ENCODE data around the gene CCBE1.

Gene CCBE1

DNA sequence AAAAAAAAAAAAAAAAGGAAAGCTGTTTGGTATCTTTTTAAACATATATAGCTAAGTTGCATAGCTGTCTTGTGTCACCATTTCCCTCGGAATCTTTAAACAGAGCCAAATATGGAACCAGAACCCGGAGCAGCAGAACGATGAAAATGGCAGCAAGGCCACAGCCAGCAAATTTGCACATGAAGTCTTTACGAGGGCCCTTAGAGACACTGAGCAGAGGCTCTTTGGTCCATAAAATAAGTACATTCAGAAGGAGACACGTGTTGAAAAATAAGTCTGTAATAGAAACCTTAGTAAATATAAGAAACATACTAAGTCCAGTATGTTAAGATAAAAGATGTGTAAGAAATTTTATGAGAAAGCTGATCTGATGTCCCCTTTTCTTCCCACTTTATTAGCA is 16.2 kb downstream of the CCBE1 start:
- TF ChIP-seq GATA2 (IDR thresholded peaks at IDR 0.05; ENCODE audit: low read depth, low read length) (no peak), GATA3 (IDR thresholded peaks at IDR 0.05; ENCODE audit: low read depth, low read length) (no peak)

GRCh38 chr18:59675346-59675745 is 21.9 kb downstream of the CCBE1 start:
- TF ChIP-seq GATA3 (IDR thresholded peaks at IDR 0.05; ENCODE audit: low read depth, low read length) = no peak
- no peak for TF ChIP-seq GATA2 (IDR thresholded peaks at IDR 0.05; ENCODE audit: low read depth, low read length)

DNA sequence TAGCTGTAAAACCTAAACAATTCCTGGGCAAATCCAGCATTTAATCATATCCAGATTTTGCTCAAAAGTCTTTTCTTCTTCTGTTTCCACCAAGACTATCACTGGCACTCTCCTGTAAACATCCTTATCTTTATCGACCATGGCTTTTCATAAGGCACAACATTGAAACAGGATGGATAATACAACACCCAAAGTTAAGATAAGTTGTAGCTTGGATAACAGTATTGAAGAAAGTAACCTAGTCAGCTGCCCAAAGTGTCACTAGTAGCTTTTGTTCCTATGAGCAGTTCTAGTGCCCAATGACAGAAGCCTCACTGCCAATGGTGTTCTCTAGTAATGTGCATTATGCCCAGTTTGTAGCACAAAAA is 22.3 kb downstream of the CCBE1 start:
- no peak for TF ChIP-seq GATA2 (IDR thresholded peaks at IDR 0.05; ENCODE audit: low read depth, low read length)
- TF ChIP-seq GATA3 (IDR thresholded peaks at IDR 0.05; ENCODE audit: low read depth, low read length) = no peak

DNA sequence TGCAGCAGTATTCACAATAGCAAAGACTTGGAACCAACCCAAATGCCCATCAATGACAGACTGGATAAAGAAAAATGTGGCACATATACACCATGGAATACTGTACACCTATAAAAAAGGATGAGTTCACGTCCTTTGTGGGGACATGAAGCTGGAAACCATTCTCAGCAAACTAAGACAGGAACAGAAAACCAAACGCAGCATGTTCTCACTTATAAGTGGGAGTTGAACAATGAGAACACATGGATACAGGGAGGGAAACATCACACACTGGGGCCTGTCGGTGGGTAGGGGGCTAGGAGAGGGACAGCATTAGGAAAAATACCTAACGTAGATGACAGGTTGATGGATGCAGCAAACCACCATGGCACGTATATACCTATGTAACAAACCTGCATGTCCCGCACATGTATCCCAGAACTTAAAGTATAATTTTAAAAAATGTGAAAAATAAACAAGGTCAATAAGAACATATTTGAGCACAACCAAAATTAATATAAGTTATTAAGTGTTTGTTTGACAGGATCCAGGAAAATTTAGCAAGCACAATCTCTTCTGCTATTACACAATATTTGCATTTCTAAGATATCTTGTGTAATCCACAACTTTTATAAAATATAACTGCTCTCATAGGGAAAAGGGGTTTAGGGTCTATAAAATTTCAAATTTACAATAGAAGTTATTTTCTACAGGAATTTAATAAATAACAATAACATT is 22.9 kb downstream of the CCBE1 start:
- TF ChIP-seq GATA3 (IDR thresholded peaks at IDR 0.05; ENCODE audit: low read depth, low read length) = no peak
- TF ChIP-seq GATA2 (IDR thresholded peaks at IDR 0.05; ENCODE audit: low read depth, low read length) = no peak

DNA sequence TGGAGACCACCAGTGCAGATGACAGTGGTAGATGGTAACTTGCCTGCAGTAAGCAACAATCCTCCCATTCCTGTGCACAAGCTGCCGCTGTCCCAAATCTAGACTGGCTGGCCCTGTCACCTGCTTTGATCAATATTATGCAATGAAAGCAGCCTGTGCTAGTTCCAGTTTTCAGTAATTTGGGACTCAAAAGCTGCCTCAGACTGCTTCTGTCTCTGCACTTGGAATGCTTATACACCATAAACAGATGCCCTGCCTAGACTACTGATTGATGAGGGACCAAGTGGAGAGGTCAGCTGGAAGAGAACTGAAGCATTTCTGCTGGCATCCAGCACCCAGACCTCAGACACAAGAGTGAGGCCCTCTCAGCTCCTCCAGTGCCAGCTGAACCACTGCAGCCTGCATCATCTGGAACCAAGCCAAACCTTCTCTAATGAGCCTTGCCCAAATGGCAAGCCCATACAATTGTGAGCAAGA is 24.9 kb downstream of the CCBE1 start:
- no peak for TF ChIP-seq GATA2 (IDR thresholded peaks at IDR 0.05; ENCODE audit: low read depth, low read length)
- no peak for TF ChIP-seq GATA3 (IDR thresholded peaks at IDR 0.05; ENCODE audit: low read depth, low read length)

DNA sequence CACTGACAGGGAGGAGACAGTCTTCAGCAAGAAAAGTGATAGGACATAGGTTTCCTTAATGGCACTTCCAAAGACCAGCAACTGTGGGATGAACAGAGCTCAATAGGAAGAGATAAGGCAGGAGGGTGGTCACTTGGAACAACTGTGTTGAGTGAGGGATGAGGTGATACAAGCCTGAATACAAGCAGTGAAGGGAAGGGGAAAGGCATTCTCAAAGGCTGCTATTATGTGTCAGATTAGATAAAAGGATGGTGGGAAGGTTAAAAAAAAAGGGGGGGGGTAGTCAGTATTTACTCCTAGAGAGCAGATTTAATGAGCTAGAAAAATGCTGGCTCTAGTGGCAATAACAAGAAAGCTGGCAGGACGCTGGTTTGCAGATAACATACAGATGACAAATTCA is 25.7 kb downstream of the CCBE1 start:
- no peak for TF ChIP-seq GATA2 (IDR thresholded peaks at IDR 0.05; ENCODE audit: low read depth, low read length)
- no peak for TF ChIP-seq GATA3 (IDR thresholded peaks at IDR 0.05; ENCODE audit: low read depth, low read length)

GRCh38 chr18:59669872-59670657 is 27.2 kb downstream of the CCBE1 start:
- TF ChIP-seq GATA3 (IDR thresholded peaks at IDR 0.05; ENCODE audit: low read depth, low read length) (no peak), GATA2 (IDR thresholded peaks at IDR 0.05; ENCODE audit: low read depth, low read length) (no peak)

- no peak for TF ChIP-seq GATA3 (IDR thresholded peaks at IDR 0.05; ENCODE audit: low read depth, low read length)
- TF ChIP-seq GATA2 (IDR thresholded peaks at IDR 0.05; ENCODE audit: low read depth, low read length) = no peak
Measured at GRCh38 chr18:59667488-59667887, 29.7 kb downstream of the CCBE1 start.

- no peak for TF ChIP-seq GATA2 (IDR thresholded peaks at IDR 0.05; ENCODE audit: low read depth, low read length)
- no peak for TF ChIP-seq GATA3 (IDR thresholded peaks at IDR 0.05; ENCODE audit: low read depth, low read length)
Measured at GRCh38 chr18:59665057-59666006, 31.9 kb downstream of the CCBE1 start.

- TF ChIP-seq GATA3 (IDR thresholded peaks at IDR 0.05; ENCODE audit: low read depth, low read length) (no peak), GATA2 (IDR thresholded peaks at IDR 0.05; ENCODE audit: low read depth, low read length) (no peak)
Measured at GRCh38 chr18:59664329-59664728, 32.9 kb downstream of the CCBE1 start.

- TF ChIP-seq GATA3 (IDR thresholded peaks at IDR 0.05; ENCODE audit: low read depth, low read length) (no peak), GATA2 (IDR thresholded peaks at IDR 0.05; ENCODE audit: low read depth, low read length) (no peak)
Measured at GRCh38 chr18:59663096-59663495, 34.1 kb downstream of the CCBE1 start.

DNA sequence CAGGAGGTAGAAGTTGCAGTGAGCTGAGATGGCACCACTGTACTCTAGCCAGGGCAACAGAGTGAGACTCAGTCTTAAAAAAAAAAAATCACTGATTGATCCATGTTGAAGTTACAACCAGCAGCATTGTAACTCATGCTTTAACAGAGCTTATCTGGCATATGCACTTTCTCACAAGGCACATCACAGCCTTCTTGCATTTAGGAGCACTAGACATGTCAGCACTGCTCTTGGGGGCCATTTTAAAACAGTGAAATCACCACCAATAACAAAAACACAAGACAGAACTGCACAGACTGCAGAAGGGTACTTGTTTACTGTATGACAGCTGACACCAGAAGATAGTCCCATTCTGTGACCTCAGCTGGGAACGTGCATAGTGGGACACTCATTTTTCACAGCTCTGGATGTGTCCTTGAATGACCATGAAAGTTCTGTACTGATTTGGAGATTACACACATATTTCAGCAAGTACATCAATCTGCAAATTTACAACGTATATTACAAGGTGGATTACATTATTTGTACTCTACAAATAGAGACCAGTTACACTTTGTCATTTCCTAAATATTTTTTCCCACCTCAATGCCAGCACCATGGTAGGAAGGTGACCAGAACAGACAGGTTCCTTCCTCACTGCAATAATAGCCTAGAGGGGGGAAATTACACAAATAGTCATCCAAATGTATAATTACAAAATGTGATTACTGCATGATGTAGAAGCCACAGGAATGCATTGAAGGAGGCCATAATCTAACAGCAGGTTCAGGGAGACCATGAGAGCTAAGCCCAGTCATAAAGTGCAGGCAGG is 35.1 kb downstream of the CCBE1 start:
- no peak for TF ChIP-seq GATA2 (IDR thresholded peaks at IDR 0.05; ENCODE audit: low read depth, low read length)
- no peak for TF ChIP-seq GATA3 (IDR thresholded peaks at IDR 0.05; ENCODE audit: low read depth, low read length)
